GM12874 (cell line): Measurements from ENCODE around the gene HIF3A.

ENCODE experiments used
- CTCF ChIP-seq: IDR thresholded peaks from 2 replicates; pipeline ENCODE4 v1.5.1; 2011; ENCODE audit warnings: low read depth, mild to moderate bottlenecking, control low read depth, low read length, moderate library complexity; ENCODE audit not compliant: insufficient read depth

HIF3A gene

GRCh38 chr19:46330319-46330918 lies 33.6 kb downstream of the HIF3A start:
- TF ChIP-seq CTCF, result no peak

- no peak for TF ChIP-seq CTCF
These were observed 40.6 kb downstream of the HIF3A start for GRCh38 chr19:46337487-46337886.

GRCh38 chr19:46339446-46339845 lies 42.6 kb downstream of the HIF3A start:
- TF ChIP-seq CTCF, result no peak

GRCh38 chr19:46340051-46340659 lies 43.3 kb downstream of the HIF3A start:
- no peak for TF ChIP-seq CTCF

- no peak for TF ChIP-seq CTCF
These were observed 45.1 kb downstream of the HIF3A start for GRCh38 chr19:46341937-46342336.

GRCh38 chr19:46344363-46344762 lies 47.5 kb downstream of the HIF3A start:
- TF ChIP-seq CTCF, result no peak

GRCh38 chr19:46345157-46345556 lies 48.3 kb downstream of the HIF3A start:
- no peak for TF ChIP-seq CTCF
